ENCODE measurements around the gene IL5RA. TPM values are rescaled to one million over a fixed set of nuclear protein-coding genes. Genes with fewer than 3 reads are reported as not detected.
A peak's percentile ranks its signal among the peaks of the same experiment; 100 is the strongest.

Gene IL5RA
- total RNA-seq, 1 donor from 2014 or later, result not detected

- TF ChIP-seq CTCF (conservative IDR thresholded peaks at IDR 0.05), result no peak
- no peaks in the 10 kb centered on the region for H3K9me3 Mint-ChIP-seq
- peaks cover 16% of the 10 kb centered on the region for H3K36me3 Mint-ChIP-seq (ENCODE audit: low read depth)
- H3K4me3 Mint-ChIP-seq, result no peak overlapping the region
- H3K27ac Mint-ChIP-seq (ENCODE audit: unreplicated experiment), result no peak overlapping the region
- peaks cover 28% of the 10 kb centered on the region for H3K4me1 Mint-ChIP-seq
- no peak for DNase-seq (ENCODE audit: low read depth, low spot score)
- no peaks in the 10 kb centered on the region for H3K27me3 Mint-ChIP-seq (ENCODE audit: low read depth)
Observed at GRCh38 chr3:3129579-3129978, 19.4 kb upstream of the IL5RA start.

GRCh38 chr3:3127432-3128010 is 17.3 kb upstream of the IL5RA start:
- Mint-ChIP-seq H3K9me3 (no peaks in the 10 kb centered on the region), H3K27me3 (ENCODE audit: low read depth) (no peaks in the 10 kb centered on the region), H3K4me3 (peak overlapping the region; percentile 92), H3K36me3 (ENCODE audit: low read depth) (peaks cover 13% of the 10 kb centered on the region), H3K27ac (ENCODE audit: unreplicated experiment) (peak overlapping the region; percentile 94), H3K4me1 (peaks cover 28% of the 10 kb centered on the region)
- no peak for DNase-seq (ENCODE audit: low read depth, low spot score)
- TF ChIP-seq CTCF (conservative IDR thresholded peaks at IDR 0.05), result no peak

GRCh38 chr3:3126477-3127431 is 16.6 kb upstream of the IL5RA start, which contains the start of gene TRNT1:
TSS of gene TRNT1 (plus strand) at chr3:3126940. CDS start at chr3:3129041, 2,101 bp downstream.
- peak within 1 kb of the TSS; percentile 92 for H3K4me3 Mint-ChIP-seq
- H3K27ac Mint-ChIP-seq (ENCODE audit: unreplicated experiment), result peak within 1 kb of the TSS; percentile 94
- H3K36me3 Mint-ChIP-seq (ENCODE audit: low read depth), result peaks cover 13% of the 10 kb centered on the region
- TF ChIP-seq CTCF (conservative IDR thresholded peaks at IDR 0.05), result no peak
- peaks cover 28% of the 10 kb centered on the region for H3K4me1 Mint-ChIP-seq
- peak; percentile 89 for DNase-seq (ENCODE audit: low read depth, low spot score)
- H3K9me3 Mint-ChIP-seq, result no peaks in the 10 kb centered on the region
- no peaks in the 10 kb centered on the region for H3K27me3 Mint-ChIP-seq (ENCODE audit: low read depth)

GRCh38 chr3:3125977-3126376 is 15.8 kb upstream of the IL5RA start:
- Mint-ChIP-seq H3K4me1 (peaks cover 28% of the 10 kb centered on the region), H3K27me3 (ENCODE audit: low read depth) (no peaks in the 10 kb centered on the region), H3K36me3 (ENCODE audit: low read depth) (peaks cover 9% of the 10 kb centered on the region), H3K9me3 (no peaks in the 10 kb centered on the region), H3K27ac (ENCODE audit: unreplicated experiment) (peak overlapping the region; percentile 70), H3K4me3 (peak overlapping the region; percentile 92)
- DNase-seq (ENCODE audit: low read depth, low spot score), result no peak
- no peak for TF ChIP-seq CTCF (conservative IDR thresholded peaks at IDR 0.05)

GRCh38 chr3:3119393-3119851 is 9.2 kb upstream of the IL5RA start:
- no peaks in the 10 kb centered on the region for H3K9me3 Mint-ChIP-seq
- TF ChIP-seq CTCF (conservative IDR thresholded peaks at IDR 0.05), result no peak
- H3K4me1 Mint-ChIP-seq, result no peaks in the 10 kb centered on the region
- H3K4me3 Mint-ChIP-seq, result no peak overlapping the region
- H3K27ac Mint-ChIP-seq (ENCODE audit: unreplicated experiment), result no peak overlapping the region
- peaks cover 13% of the 10 kb centered on the region for H3K27me3 Mint-ChIP-seq (ENCODE audit: low read depth)
- DNase-seq (ENCODE audit: low read depth, low spot score), result no peak
- H3K36me3 Mint-ChIP-seq (ENCODE audit: low read depth), result no peaks in the 10 kb centered on the region

Data from neural crest cell (in vitro differentiated cells).